Lung (tissue), 12 donors: Measurements from ENCODE around the gene ADO. TPM values are rescaled to one million over a fixed set of nuclear protein-coding genes. Genes with fewer than 3 reads are reported as not detected.

Experiments
- ATAC-seq: fragments of 200-7000 bp; cut with Tn5 transposase; one replicate; pipeline ENCODE4 v1.9.1; 2020; ENCODE audit warnings: moderate number of reproducible peaks; ENCODE audit not compliant: insufficient read depth, low FRiP score
- DNase-seq, 3 donors: peaks; one replicate each; pipeline ENCODE4 v3.0.0-alpha.2; 2013 to 2017
- H3K27ac ChIP-seq, 2 donors: one replicate each; pipeline ENCODE4 v1.5.1; 2013; ENCODE audit warnings: mild to moderate bottlenecking in 2 of 2, moderate library complexity in 2 of 2, control low read depth in 1 of 2, inconsistent platforms in 1 of 2, low read depth in 1 of 2, low read length in 1 of 2
- H3K27me3 ChIP-seq, 3 donors: one replicate each; pipeline ENCODE4 v1.5.1; 2013; ENCODE audit warnings: low read length in 2 of 3; ENCODE audit not compliant: control insufficient read depth in 3 of 3, insufficient read depth in 3 of 3
- H3K36me3 ChIP-seq, 4 donors: one replicate each; pipeline ENCODE4 v1.5.1; 2013; ENCODE audit warnings: low read length in 4 of 4, mild to moderate bottlenecking in 1 of 4, moderate library complexity in 1 of 4; ENCODE audit not compliant: control insufficient read depth in 4 of 4, insufficient read depth in 4 of 4
- H3K4me1 ChIP-seq, 5 donors: one replicate each; pipeline ENCODE4 v1.5.1; 2013; ENCODE audit warnings: low read length in 5 of 5, mild to moderate bottlenecking in 2 of 5, moderate library complexity in 1 of 5; ENCODE audit not compliant: control insufficient read depth in 5 of 5, insufficient read depth in 5 of 5
- H3K4me3 ChIP-seq: one replicate; pipeline ENCODE4 v1.5.1; 2013; ENCODE audit warnings: mild to moderate bottlenecking, control low read depth, moderate library complexity
- H3K9ac ChIP-seq, 2 donors: one replicate each; pipeline ENCODE4 v1.5.1; 2013; ENCODE audit warnings: low read length in 2 of 2, control low read depth in 1 of 2; ENCODE audit not compliant: insufficient read depth in 1 of 2
- H3K9me3 ChIP-seq, 4 donors: one replicate each; pipeline ENCODE4 v1.5.1; 2013; ENCODE audit warnings: low read length in 3 of 4, mild to moderate bottlenecking in 1 of 4, moderate library complexity in 1 of 4; ENCODE audit not compliant: control insufficient read depth in 4 of 4, insufficient read depth in 3 of 4
- CTCF ChIP-seq: IDR thresholded peaks from 2 replicates; pipeline ENCODE4 v1.5.1; 2012; ENCODE audit warnings: mild to moderate bottlenecking; ENCODE audit errors: control extremely low read depth, extremely low read depth
- WGBS, 2 donors: extraction: QIAGEN DNeasy Blood & Tissue Kit; methylation state at CpG; one replicate each; pipeline ENCODE4 v1.1.7; 2013; 5-methylcytosine and 5-hydroxymethylcytosine counted together
- polyA plus RNA-seq, 2 donors: library from polyadenylated mRNA; stranded (reverse); fragments of 200-250 nt; gene quantifications; one replicate each; pipeline ENCODE4 v1.2.1, GENCODE V29; 2013
- total RNA-seq, 2 donors: library from RNA; depleted of rRNA in 1 of 2; stranded (reverse); fragments of >200 nt in 1 of 2; gene quantifications; one replicate each; pipeline ENCODE4 v1.2.1, GENCODE V29; 2014 to 2021
- donor health status: control.
- donor health status: control.
- donor health status: Bipolar disorder and iron deficiency.
- donor health status: healthy.
- donor health status: DM: yes; HTN: yes; CAD: no.

ADO gene
- total and polyA plus RNA-seq, 4 donors: 7.4 to 16.9 (median 11.9) TPM

GRCh38 chr10:62842983-62843382 lies 38.5 kb downstream of the ADO start:
- Histone ChIP-seq H3K4me3 (no peak overlapping the region), H3K27me3 (peaks cover 0 to 6% (median 4%) of the 10 kb centered on the region in 3 donors), H3K36me3 (no peaks in the 10 kb centered on the region), H3K9me3 (peaks cover 0 to 9% (median 2%) of the 10 kb centered on the region in 4 donors), H3K4me1 (no peaks in the 10 kb centered on the region), H3K9ac (no peak overlapping the region), H3K27ac (no peak overlapping the region)
- no peak for TF ChIP-seq CTCF
- no peak for DNase-seq
- 38% methylated on average over 1 of the region's 1 CpG for WGBS, 2 donors
- ATAC-seq: no peak

DNA sequence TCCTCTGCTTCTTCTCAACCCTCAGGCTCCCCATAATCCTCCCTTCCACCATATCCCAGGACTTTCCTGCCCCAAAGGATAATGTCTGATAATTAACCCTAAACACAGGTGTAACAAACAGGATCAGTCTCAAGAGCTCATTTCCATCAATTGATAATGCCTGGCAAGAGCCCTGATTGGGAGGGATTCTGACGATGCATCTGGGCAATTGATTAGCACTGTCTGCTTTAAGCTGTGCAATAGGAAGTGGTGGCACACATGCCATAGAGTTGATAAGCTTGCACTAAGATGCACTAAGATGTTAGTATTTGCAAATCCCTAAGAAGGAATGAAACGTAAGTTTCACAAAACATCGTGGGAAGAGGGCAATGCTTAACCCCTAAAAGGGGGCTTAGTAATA lies 39.1 kb downstream of the ADO start:
- WGBS, 2 donors: 49 to 67% methylated on average over 3 of the region's 3 CpGs
- peaks cover 0 to 6% (median 4%) of the 10 kb centered on the region in 3 donors for H3K27me3 ChIP-seq
- no peaks in the 10 kb centered on the region for H3K4me1 ChIP-seq
- no peak overlapping the region for H3K27ac ChIP-seq
- DNase-seq (no peak), ATAC-seq (no peak)
- H3K4me3 ChIP-seq: no peak overlapping the region
- H3K9me3 ChIP-seq: peaks cover 0 to 12% (median 3%) of the 10 kb centered on the region in 4 donors
- no peaks in the 10 kb centered on the region for H3K36me3 ChIP-seq
- no peak for TF ChIP-seq CTCF
- H3K9ac ChIP-seq: no peak overlapping the region

DNA sequence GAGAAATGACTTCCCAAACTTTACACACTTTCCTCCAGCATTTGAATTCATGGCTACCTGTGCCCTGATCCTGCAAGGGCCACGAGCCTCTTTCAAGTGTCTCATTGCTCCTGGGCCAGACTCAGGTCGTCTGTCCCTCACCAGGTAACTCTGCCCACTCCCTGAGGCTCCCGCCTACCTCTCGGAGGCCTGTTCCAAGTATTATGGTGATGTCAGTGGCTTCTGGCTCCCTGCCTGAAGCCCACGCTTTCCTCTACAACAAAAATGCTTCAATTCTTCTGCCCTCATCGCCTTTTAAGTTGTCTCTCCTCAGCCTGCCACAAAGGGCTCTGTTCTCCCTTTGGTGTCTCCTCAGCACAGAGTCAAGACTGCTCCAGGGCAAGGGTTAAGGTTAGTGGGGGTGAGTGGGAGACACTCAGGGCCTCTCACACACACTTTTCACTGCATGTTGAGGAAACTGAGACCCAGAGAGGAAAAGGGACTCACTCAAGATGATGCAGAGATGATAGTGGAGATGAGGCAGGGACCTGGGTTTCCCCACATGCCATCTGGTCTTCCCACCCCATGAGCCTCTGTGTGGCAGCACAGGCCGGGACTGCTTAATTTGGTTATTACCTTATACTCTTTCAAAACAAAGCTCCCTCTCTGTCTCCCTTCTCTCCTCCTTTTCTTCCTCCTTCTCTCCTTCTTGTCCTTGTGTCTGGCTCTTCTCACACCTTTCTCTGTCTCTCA lies 39.9 kb downstream of the ADO start:
- no peak for ATAC-seq
- Histone ChIP-seq H3K9ac (no peak overlapping the region), H3K27ac (no peak overlapping the region), H3K9me3 (peaks cover 0 to 12% (median 3%) of the 10 kb centered on the region in 4 donors), H3K4me1 (no peaks in the 10 kb centered on the region), H3K4me3 (no peak overlapping the region), H3K27me3 (peaks cover 0 to 6% (median 4%) of the 10 kb centered on the region in 3 donors), H3K36me3 (no peaks in the 10 kb centered on the region)
- WGBS, 2 donors: 78 to 84% methylated on average over 7 of the region's 7 CpGs
- TF ChIP-seq CTCF: no peak
- no peak for DNase-seq
